ENCODE data around the gene MYO16.

The MYO16 gene

DNA sequence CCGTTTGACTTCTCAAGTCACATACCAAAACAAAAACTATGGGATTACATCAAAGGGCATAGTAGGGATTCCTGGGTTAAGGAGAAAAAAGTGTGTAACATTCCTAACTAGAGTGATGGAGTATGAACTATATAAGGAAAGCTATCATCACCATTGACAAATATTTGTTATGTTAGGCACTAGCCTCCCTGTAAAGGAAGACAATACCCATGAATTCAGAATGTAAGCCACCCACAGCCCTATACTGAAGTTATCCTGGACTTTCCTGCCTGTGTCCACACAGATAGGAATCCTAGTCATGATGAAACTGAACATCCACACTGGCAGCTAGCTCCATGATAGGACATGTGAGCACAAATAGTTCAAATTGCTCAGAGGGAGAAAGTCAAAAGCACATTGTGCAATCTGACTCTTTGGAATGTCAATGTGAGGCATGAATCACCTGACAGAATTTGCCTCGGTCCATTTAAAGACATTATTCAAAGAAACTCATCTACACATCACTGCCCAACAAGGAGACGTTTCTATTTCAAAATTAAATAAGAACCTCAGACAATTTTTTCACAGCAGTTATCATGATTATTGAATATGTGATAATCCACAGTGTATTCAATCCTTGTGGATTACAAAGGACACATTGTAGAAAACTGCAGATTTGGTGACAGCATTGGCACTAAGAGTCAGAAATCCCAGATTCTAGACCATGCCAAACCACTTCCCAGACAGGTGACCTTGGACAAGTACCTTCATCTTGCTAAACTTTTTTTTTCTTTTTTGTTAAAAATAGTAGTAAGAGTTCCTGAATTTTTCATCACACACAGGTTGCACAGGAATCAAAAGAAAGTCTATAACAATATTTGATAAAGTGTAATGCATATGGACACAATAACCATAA lies 627.7 kb downstream of the MYO16 start:
- DNase-seq (ENCODE audit: low spot score) (peak; percentile 81), ATAC-seq (ENCODE audit: low read depth) (peak; percentile 96)
- TF ChIP-seq, protein P1, sequence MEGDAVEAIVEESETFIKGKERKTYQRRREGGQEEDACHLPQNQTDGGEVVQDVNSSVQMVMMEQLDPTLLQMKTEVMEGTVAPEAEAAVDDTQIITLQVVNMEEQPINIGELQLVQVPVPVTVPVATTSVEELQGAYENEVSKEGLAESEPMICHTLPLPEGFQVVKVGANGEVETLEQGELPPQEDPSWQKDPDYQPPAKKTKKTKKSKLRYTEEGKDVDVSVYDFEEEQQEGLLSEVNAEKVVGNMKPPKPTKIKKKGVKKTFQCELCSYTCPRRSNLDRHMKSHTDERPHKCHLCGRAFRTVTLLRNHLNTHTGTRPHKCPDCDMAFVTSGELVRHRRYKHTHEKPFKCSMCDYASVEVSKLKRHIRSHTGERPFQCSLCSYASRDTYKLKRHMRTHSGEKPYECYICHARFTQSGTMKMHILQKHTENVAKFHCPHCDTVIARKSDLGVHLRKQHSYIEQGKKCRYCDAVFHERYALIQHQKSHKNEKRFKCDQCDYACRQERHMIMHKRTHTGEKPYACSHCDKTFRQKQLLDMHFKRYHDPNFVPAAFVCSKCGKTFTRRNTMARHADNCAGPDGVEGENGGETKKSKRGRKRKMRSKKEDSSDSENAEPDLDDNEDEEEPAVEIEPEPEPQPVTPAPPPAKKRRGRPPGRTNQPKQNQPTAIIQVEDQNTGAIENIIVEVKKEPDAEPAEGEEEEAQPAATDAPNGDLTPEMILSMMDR (IDR thresholded peaks at IDR 0.05; ENCODE audit: poor library complexity, severe bottlenecking), result no peak
- peak overlapping the region; percentile 99 for H3K27ac ChIP-seq (ENCODE audit: poor library complexity, severe bottlenecking)
- peaks cover 53% of the 10 kb centered on the region for H3K36me3 ChIP-seq (ENCODE audit: low read depth)
- no peak overlapping the region for H3K4me3 ChIP-seq (ENCODE audit: severe bottlenecking)
- H3K4me1 ChIP-seq (ENCODE audit: insufficient read depth, poor library complexity, severe bottlenecking), result peaks cover 60% of the 10 kb centered on the region
- H3K9me3 ChIP-seq (ENCODE audit: severe bottlenecking), result no peaks in the 10 kb centered on the region
- H3K27me3 ChIP-seq (ENCODE audit: insufficient read depth, poor library complexity, severe bottlenecking), result no peaks in the 10 kb centered on the region
